Measurements from ENCODE around the gene CNTN5. TPM values are rescaled to one million over a fixed set of nuclear protein-coding genes. Genes with fewer than 3 reads are reported as not detected.

CNTN5 gene
- total RNA-seq, 4 donors from 2014 or later: 0.51 to 2.3 (median 0.58) TPM; not detected in 1

- no peaks in the 10 kb centered on the region for H3K9me3 ChIP-seq
- H3K36me3 ChIP-seq: no peaks in the 10 kb centered on the region
- intact Hi-C loops (cut with DNase I; ENCODE audit: low total_unique reads): no loop called here
- H3K4me3 ChIP-seq: no peak overlapping the region
- no peaks in the 10 kb centered on the region for H3K27me3 ChIP-seq
- H3K27ac ChIP-seq: no peak overlapping the region
- H3K4me1 ChIP-seq: no peaks in the 10 kb centered on the region
- no peak for TF ChIP-seq POLR2A (IDR thresholded peaks at IDR 0.05)
- TF ChIP-seq CTCF (IDR thresholded peaks at IDR 0.05): no peak
- DNase-seq: no peak
These were observed 142.1 kb downstream of the CNTN5 start for GRCh38 chr11:99162819-99163218.

GRCh38 chr11:99170591-99170990, 149.8 kb downstream of the CNTN5 start:
- Histone ChIP-seq H3K9me3 (no peaks in the 10 kb centered on the region), H3K27ac (no peak overlapping the region), H3K4me3 (no peak overlapping the region), H3K36me3 (no peaks in the 10 kb centered on the region), H3K4me1 (no peaks in the 10 kb centered on the region), H3K27me3 (no peaks in the 10 kb centered on the region)
- intact Hi-C loops (cut with DNase I; ENCODE audit: low total_unique reads): no loop called here
- DNase-seq: no peak
- TF ChIP-seq CTCF (IDR thresholded peaks at IDR 0.05): no peak
- TF ChIP-seq POLR2A (IDR thresholded peaks at IDR 0.05): no peak

- no peaks in the 10 kb centered on the region for H3K9me3 ChIP-seq
- DNase-seq: no peak
- no peak overlapping the region for H3K4me3 ChIP-seq
- TF ChIP-seq POLR2A (IDR thresholded peaks at IDR 0.05) (no peak), CTCF (IDR thresholded peaks at IDR 0.05) (no peak)
- no peaks in the 10 kb centered on the region for H3K27me3 ChIP-seq
- no peak overlapping the region for H3K27ac ChIP-seq
- H3K36me3 ChIP-seq: no peaks in the 10 kb centered on the region
- no peaks in the 10 kb centered on the region for H3K4me1 ChIP-seq
- intact Hi-C loops (cut with DNase I; ENCODE audit: low total_unique reads): no loop called here
These were observed 150.6 kb downstream of the CNTN5 start for GRCh38 chr11:99171330-99171729.

- no peak overlapping the region for H3K4me3 ChIP-seq
- TF ChIP-seq POLR2A (IDR thresholded peaks at IDR 0.05) (no peak), CTCF (IDR thresholded peaks at IDR 0.05) (no peak)
- no peak for DNase-seq
- no peak overlapping the region for H3K27ac ChIP-seq
- H3K4me1 ChIP-seq: no peaks in the 10 kb centered on the region
- H3K36me3 ChIP-seq: no peaks in the 10 kb centered on the region
- intact Hi-C loops (cut with DNase I; ENCODE audit: low total_unique reads): no loop called here
- no peaks in the 10 kb centered on the region for H3K9me3 ChIP-seq
- H3K27me3 ChIP-seq: no peaks in the 10 kb centered on the region
These were observed 155.7 kb downstream of the CNTN5 start for GRCh38 chr11:99176430-99176829.

GRCh38 chr11:99177446-99177845, 156.7 kb downstream of the CNTN5 start:
- no peak overlapping the region for H3K4me3 ChIP-seq
- no peaks in the 10 kb centered on the region for H3K27me3 ChIP-seq
- intact Hi-C loops (cut with DNase I; ENCODE audit: low total_unique reads): no loop called here
- H3K27ac ChIP-seq: no peak overlapping the region
- no peak for DNase-seq
- H3K4me1 ChIP-seq: no peaks in the 10 kb centered on the region
- no peak for TF ChIP-seq CTCF (IDR thresholded peaks at IDR 0.05)
- TF ChIP-seq POLR2A (IDR thresholded peaks at IDR 0.05): no peak
- H3K9me3 ChIP-seq: no peaks in the 10 kb centered on the region
- no peaks in the 10 kb centered on the region for H3K36me3 ChIP-seq

All from uterus (tissue), 4 donors.